Motor neuron (in vitro differentiated cells): ENCODE data around the gene TEX12. TPM values are rescaled to one million over a fixed set of nuclear protein-coding genes. Genes with fewer than 3 reads are reported as not detected.

Experiments used
- ATAC-seq, 8 experiments: fragments of 200-7000 bp; cut with Tn5 transposase; replicated peaks in 6 of 8; 2 replicates each; pipeline ENCODE4 v1.8.0; 2021; ENCODE audit warnings: mild to moderate bottlenecking in 8 of 8, moderate library complexity in 8 of 8
- H3K27ac ChIP-seq, 2 donors: fragments of 250-450 bp; sonication (Bioruptor Pico); 2 replicates each; pipeline ENCODE4 v1.9.0; 2021; ENCODE audit warnings: antibody characterized with exemption in 2 of 2, mild to moderate bottlenecking in 2 of 2, moderate library complexity in 1 of 2
- H3K4me1 ChIP-seq, 2 donors: fragments of 250-450 bp; sonication (Bioruptor Pico); replicated peaks in 1 of 2; 2 replicates each; pipeline ENCODE4 v1.6.1; 2021; ENCODE audit warnings: antibody characterized with exemption in 2 of 2, mild to moderate bottlenecking in 2 of 2, moderate library complexity in 1 of 2
- H3K4me3 ChIP-seq, 5 donors: fragments of 250-450 bp; sonication (Bioruptor Pico); 2 replicates each; pipeline ENCODE4 v1.9.0; 2021; ENCODE audit warnings: antibody characterized with exemption in 5 of 5, mild to moderate bottlenecking in 5 of 5, moderate library complexity in 4 of 5
- WGBS, 10 experiments: fragments of 450-650 bp; shearing (Covaris generic); methylation state at CpG; one replicate each; pipeline ENCODE4 v1.0.0; 2022; 5-methylcytosine and 5-hydroxymethylcytosine counted together
- in situ Hi-C, 9 experiments: fragments of 400-800 bp; cut with MboI; loops; one replicate each; pipeline ENCODE4 v1.15.0; 2021; ENCODE audit warnings: low sequenced_read_pairs in 9 of 9, low pct_unique_long_range_greater_than_20kb in 2 of 9; ENCODE audit not compliant: unreplicated experiment in 9 of 9
- total RNA-seq, 8 experiments: library from RNA; unstranded; fragments of 300-600 nt; gene quantifications; 2 replicates each; pipeline versions ENCODE4 v1.2.3 to v1.2.4, GENCODE V29; 2022

TEX12 gene, protein sequence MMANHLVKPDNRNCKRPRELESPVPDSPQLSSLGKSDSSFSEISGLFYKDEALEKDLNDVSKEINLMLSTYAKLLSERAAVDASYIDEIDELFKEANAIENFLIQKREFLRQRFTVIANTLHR
- 1 to 10 TPM in 1 of 8 experiments, under 1 TPM in 3, not detected in 4; 0.17 to 1.1 (median 0.41) TPM for total RNA-seq

GRCh38 chr11:112167145-112167544 lies at the start of gene TEX12:
Gene TEX12, plus strand, starts transcription at chr11:112167372. Its CDS starts 1,897 bp downstream, at chr11:112169269.
- in situ Hi-C loops: no loop called here
- ATAC-seq: no peak
- H3K4me3 ChIP-seq: no peak within 1 kb of the TSS
- H3K4me1 ChIP-seq: no peaks in the 10 kb centered on the region
- 90 to 100% methylated on average over 2 to 3 of the region's 25 CpGs; no CpG with 5 or more reads in 8 of the 10 experiments for WGBS, 10 experiments
- no peak within 1 kb of the TSS for H3K27ac ChIP-seq

DNA sequence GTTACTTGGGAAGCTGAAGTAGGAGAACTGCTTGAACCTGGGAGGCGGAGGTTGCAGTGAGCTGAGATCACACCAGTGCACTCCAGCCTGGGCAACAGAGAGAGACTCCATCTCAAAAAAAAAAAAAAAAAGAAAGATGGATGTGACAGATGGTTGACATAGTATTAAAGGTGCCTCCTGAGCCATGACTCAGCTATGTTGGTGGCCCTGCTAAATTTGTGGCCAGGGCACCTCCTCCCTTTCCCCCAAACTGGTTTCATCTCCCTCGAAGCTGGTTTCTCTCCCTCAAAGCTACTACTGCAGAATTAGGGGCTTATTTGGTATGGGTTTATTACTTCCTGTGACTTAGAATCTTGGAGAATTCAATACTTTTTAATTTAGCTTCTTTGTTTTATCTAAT lies 49.0 kb upstream of the TEX12 start:
- no peak for ATAC-seq
- H3K4me3 ChIP-seq: no peak overlapping the region
- no peaks in the 10 kb centered on the region for H3K4me1 ChIP-seq
- no peak overlapping the region for H3K27ac ChIP-seq
- in situ Hi-C loops: no loop called here
- WGBS, 10 experiments: 57 to 100% (median 93%) methylated on average over 1 to 2 of the region's 2 CpGs; no CpG with 5 or more reads in 6 of the 10 experiments

DNA sequence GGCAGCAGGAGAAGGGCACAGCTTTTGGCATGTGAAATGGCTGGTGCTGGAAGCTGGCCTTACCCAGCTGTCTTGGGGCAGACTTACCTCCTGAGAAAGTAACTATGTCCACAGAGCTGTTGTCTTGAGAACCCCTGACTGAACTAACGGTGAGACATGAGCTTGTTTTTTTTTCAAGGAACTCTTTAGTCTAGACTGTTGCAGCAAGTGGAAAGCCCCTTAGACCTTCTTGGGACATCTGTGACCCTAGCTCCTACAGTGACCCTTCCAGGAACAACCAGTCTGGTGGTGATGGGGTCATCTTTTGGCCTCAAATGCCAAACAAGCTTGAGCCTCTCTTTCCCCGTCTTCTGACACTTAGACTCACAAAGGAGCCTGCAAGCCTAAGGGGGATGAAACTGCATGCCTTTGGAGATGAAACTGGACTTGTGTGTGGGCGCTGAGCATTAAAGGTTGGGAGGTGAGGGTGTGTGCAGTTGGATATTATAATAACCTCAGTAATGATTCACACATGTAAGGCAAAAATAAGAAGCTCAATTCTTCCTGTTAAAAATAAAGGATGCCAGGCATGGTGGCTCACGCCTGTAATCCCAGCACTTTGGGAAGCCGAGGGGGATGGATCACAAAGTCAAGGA lies 45.1 kb upstream of the TEX12 start:
- H3K4me1 ChIP-seq: no peaks in the 10 kb centered on the region
- no peak overlapping the region for H3K27ac ChIP-seq
- in situ Hi-C loops: no loop called here
- peak in 1 of 8 experiments; percentile 51 for ATAC-seq
- no peak overlapping the region for H3K4me3 ChIP-seq
- 74 to 100% (median 93%) methylated on average over 1 to 4 of the region's 5 CpGs; no CpG with 5 or more reads in 1 of the 10 experiments for WGBS, 10 experiments

- H3K4me3 ChIP-seq: no peak overlapping the region
- in situ Hi-C loops: no loop called here
- peak in 3 of 8 experiments; percentile 20 to 76 (median 44) for ATAC-seq
- WGBS, 10 experiments: 14 to 100% (median 83%) methylated on average over 1 to 4 of the region's 4 CpGs; no CpG with 5 or more reads in 1 of the 10 experiments
- no peak overlapping the region for H3K27ac ChIP-seq
- H3K4me1 ChIP-seq: peaks cover 0 to under 1% of the 10 kb centered on the region in 2 donors
These were observed 44.0 kb upstream of the TEX12 start for GRCh38 chr11:112123129-112123528.

GRCh38 chr11:112127056-112127455 lies 40.1 kb upstream of the TEX12 start:
- WGBS, 10 experiments: 57 to 100% (median 100%) methylated on average over 1 of the region's 2 CpGs; no CpG with 5 or more reads in 3 of the 10 experiments
- in situ Hi-C loops: no loop called here
- Histone ChIP-seq H3K4me3 (no peak overlapping the region), H3K27ac (no peak overlapping the region), H3K4me1 (peaks cover 7 to 9% of the 10 kb centered on the region in 2 donors)
- ATAC-seq: no peak

GRCh38 chr11:112128483-112129121 lies 38.6 kb upstream of the TEX12 start:
- Histone ChIP-seq H3K27ac (no peak overlapping the region), H3K4me1 (peaks cover 7 to 9% of the 10 kb centered on the region in 2 donors), H3K4me3 (no peak overlapping the region)
- in situ Hi-C loops: no loop called here
- whole genome bisulfite sequencing, 10 experiments: 0 to 20% (median 10%) methylated on average over 1 to 3 of the region's 3 CpGs; no CpG with 5 or more reads in 5 of the 10 experiments
- peak; percentile 89 to 98 (median 95) for ATAC-seq

GRCh38 chr11:112129656-112130055 lies 37.5 kb upstream of the TEX12 start:
- Histone ChIP-seq H3K4me3 (no peak overlapping the region), H3K4me1 (peaks cover 7 to 9% of the 10 kb centered on the region in 2 donors), H3K27ac (no peak overlapping the region)
- ATAC-seq: no peak
- 82 to 100% (median 96%) methylated on average over 1 to 5 of the region's 5 CpGs; no CpG with 5 or more reads in 1 of the 10 experiments for WGBS, 10 experiments
- in situ Hi-C loops: no loop called here

- Histone ChIP-seq H3K4me3 (no peak overlapping the region), H3K27ac (no peak overlapping the region), H3K4me1 (peaks cover 7 to 9% of the 10 kb centered on the region in 2 donors)
- 60 to 100% (median 84%) methylated on average over 1 of the region's 2 CpGs; no CpG with 5 or more reads in 6 of the 10 experiments for WGBS, 10 experiments
- in situ Hi-C loops: no loop called here
- ATAC-seq: no peak
These were observed 34.4 kb upstream of the TEX12 start for GRCh38 chr11:112132737-112133136.

DNA sequence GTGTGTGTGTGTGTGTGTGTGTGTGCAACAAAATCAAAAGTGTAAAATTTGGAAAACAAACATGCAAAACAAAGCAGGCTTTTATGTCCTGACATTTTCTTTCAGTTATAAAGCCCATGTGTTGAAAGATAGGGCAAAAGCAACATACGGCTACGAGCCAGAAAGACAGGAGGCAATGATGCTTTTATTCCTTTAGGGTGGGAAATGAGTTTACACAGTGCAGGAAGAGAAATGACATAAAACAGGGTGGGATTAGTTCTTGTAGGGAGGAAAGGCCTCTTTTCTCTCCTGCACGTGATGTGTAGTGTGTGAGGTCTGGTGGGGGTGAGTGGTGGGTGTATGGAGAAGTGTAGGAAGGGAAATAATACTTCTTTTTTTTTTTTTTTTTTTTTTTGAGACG lies 32.7 kb upstream of the TEX12 start:
- Histone ChIP-seq H3K27ac (no peak overlapping the region), H3K4me1 (no peaks in the 10 kb centered on the region), H3K4me3 (no peak overlapping the region)
- no peak for ATAC-seq
- in situ Hi-C loops: no loop called here
- 60 to 100% (median 92%) methylated on average over 2 to 3 of the region's 4 CpGs; no CpG with 5 or more reads in 2 of the 10 experiments for WGBS, 10 experiments

GRCh38 chr11:112143597-112143996 lies 23.6 kb upstream of the TEX12 start:
- no peak for ATAC-seq
- WGBS, 10 experiments: 48 to 100% (median 83%) methylated on average over 1 to 3 of the region's 3 CpGs
- Histone ChIP-seq H3K4me1 (no peaks in the 10 kb centered on the region), H3K27ac (no peak overlapping the region), H3K4me3 (no peak overlapping the region)
- in situ Hi-C loops: no loop called here

- in situ Hi-C loops: no loop called here
These were observed 16.7 kb upstream of the TEX12 start for GRCh38 chr11:112150517-112150916.

GRCh38 chr11:112156153-112156955 lies 10.8 kb upstream of the TEX12 start:
- in situ Hi-C loops: no loop called here
- no peaks in the 10 kb centered on the region for H3K4me1 ChIP-seq
- 76 to 100% (median 91%) methylated on average over 1 to 5 of the region's 5 CpGs for WGBS, 10 experiments
- no peak overlapping the region for H3K4me3 ChIP-seq
- H3K27ac ChIP-seq: no peak overlapping the region
- ATAC-seq: no peak

More at GRCh38 chr11:112150517-112150916, 16.7 kb upstream of the TEX12 start:
- no peak overlapping the region for H3K27ac ChIP-seq
- WGBS, 10 experiments: 75 to 95% (median 86%) methylated on average over 1 to 5 of the region's 5 CpGs
- no peak overlapping the region for H3K4me3 ChIP-seq
- H3K4me1 ChIP-seq: no peaks in the 10 kb centered on the region
- ATAC-seq: no peak
